Activated CD4-positive, CD25-positive, alpha-beta regulatory T cell (primary cell): Measurements from ENCODE around the gene OGDH.

Experiments used
- DNase-seq, 4 experiments: peaks; one replicate each; lab custom pipeline; 2025; lab: John Stamatoyannopoulos, UW

Gene OGDH

GRCh38 chr7:44618753-44619152 is 12.3 kb downstream of the OGDH start:
- no peak for DNase-seq

- DNase-seq, result no peak
These were observed 14.8 kb downstream of the OGDH start for GRCh38 chr7:44621034-44621749.

GRCh38 chr7:44621750-44622103 is 15.3 kb downstream of the OGDH start:
- no peak for DNase-seq

GRCh38 chr7:44622342-44623151 is 16.1 kb downstream of the OGDH start:
- peak in 1 of 4 experiments; percentile 29 for DNase-seq

GRCh38 chr7:44624318-44624717 is 17.9 kb downstream of the OGDH start:
- no peak for DNase-seq

GRCh38 chr7:44625526-44626471 is 19.4 kb downstream of the OGDH start:
- no peak for DNase-seq

GRCh38 chr7:44626620-44627019 is 20.2 kb downstream of the OGDH start:
- DNase-seq, result no peak

GRCh38 chr7:44629829-44630522 is 23.5 kb downstream of the OGDH start:
- DNase-seq, result no peak

- DNase-seq, result no peak
These were observed 24.5 kb downstream of the OGDH start for GRCh38 chr7:44630792-44631457.

GRCh38 chr7:44631458-44632115 is 25.2 kb downstream of the OGDH start:
- peak in 2 of 4 experiments; percentile 20 to 23 for DNase-seq

- DNase-seq, result no peak
These were observed 25.8 kb downstream of the OGDH start for GRCh38 chr7:44632196-44632595.

GRCh38 chr7:44633254-44634186 is 27.1 kb downstream of the OGDH start:
- DNase-seq, result no peak

GRCh38 chr7:44634187-44634838 is 27.9 kb downstream of the OGDH start:
- no peak for DNase-seq

GRCh38 chr7:44634839-44635591 is 28.6 kb downstream of the OGDH start:
- DNase-seq, result no peak

GRCh38 chr7:44636041-44636584 is 29.7 kb downstream of the OGDH start:
- no peak for DNase-seq

GRCh38 chr7:44636926-44637325 is 30.5 kb downstream of the OGDH start:
- no peak for DNase-seq

- DNase-seq, result peak in 3 of 4 experiments; percentile 38 to 57 (median 48)
These were observed 31.6 kb downstream of the OGDH start for GRCh38 chr7:44637788-44638594.
